Activated CD4-positive, alpha-beta T cell treated with anti-CD3 and anti-CD28 coated beads, Interleukin-2, amount 10 ng/mL, durations not matched to agents 24 days and 14 days (primary cell): ENCODE data around the gene CCNK. TPM values are rescaled to one million over a fixed set of nuclear protein-coding genes. Genes with fewer than 3 reads are reported as not detected.

ENCODE experiments used
- DNase-seq: peaks from one replicate; pipeline ENCODE4 v3.0.0; 2022
- H3K27ac Mint-ChIP-seq: one replicate; pipeline ENCODE4 v1.8.0; 2022; ENCODE audit warnings: mild to moderate bottlenecking, mixed read lengths
- H3K27me3 Mint-ChIP-seq: one replicate; pipeline ENCODE4 v1.8.0; 2022; ENCODE audit warnings: mixed read lengths
- H3K36me3 Mint-ChIP-seq: one replicate; pipeline ENCODE4 v1.8.0; 2022; ENCODE audit warnings: low read depth, mild to moderate bottlenecking, mixed read lengths
- H3K4me1 Mint-ChIP-seq: one replicate; pipeline ENCODE4 v1.8.0; 2021; ENCODE audit warnings: mixed read lengths
- H3K4me3 Mint-ChIP-seq: one replicate; pipeline ENCODE4 v1.8.0; 2022; ENCODE audit warnings: mild to moderate bottlenecking, moderate library complexity, mixed read lengths
- H3K9me3 Mint-ChIP-seq: one replicate; pipeline ENCODE4 v1.8.0; 2021; ENCODE audit warnings: mixed read lengths
- intact Hi-C: fragments of 100-400 bp; cut with micrococcal nuclease; formaldehyde crosslinking; loops from one replicate; pipeline ENCODE4 v1.15.1; 2023
- total RNA-seq: library from RNA; stranded (reverse); gene quantifications from 2 replicates; pipeline ENCODE4 v1.2.3, GENCODE V29; 2022

Gene CCNK
- total RNA-seq, 1 donor from 2014 or later = 79.5 TPM

DNA sequence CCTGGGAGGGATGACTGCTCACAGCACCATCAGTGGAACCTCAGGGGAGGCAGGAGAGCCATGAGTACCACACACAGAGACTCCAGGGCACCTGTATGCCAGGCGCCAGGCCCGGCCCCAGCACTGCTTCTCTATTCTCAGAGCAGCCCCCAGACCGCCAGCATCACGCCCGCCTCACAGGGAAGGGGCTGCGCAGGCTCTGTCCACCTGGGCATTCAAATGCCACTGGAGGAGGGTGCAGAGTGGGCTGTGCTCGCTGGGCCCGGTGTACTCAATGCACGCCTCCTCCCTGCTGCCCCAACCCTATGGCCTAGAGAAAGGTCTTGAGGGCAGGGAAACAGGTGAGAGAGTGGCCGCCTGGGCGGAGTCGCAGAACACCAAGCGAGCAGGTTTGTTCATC is 79.2 kb downstream of the CCNK start:
- no peaks in the 10 kb centered on the region for H3K4me1 Mint-ChIP-seq
- H3K4me3 Mint-ChIP-seq = no peak overlapping the region
- no peaks in the 10 kb centered on the region for H3K27me3 Mint-ChIP-seq
- no peaks in the 10 kb centered on the region for H3K36me3 Mint-ChIP-seq
- DNase-seq = no peak
- H3K27ac Mint-ChIP-seq = no peak overlapping the region
- intact Hi-C loops = no loop called here
- H3K9me3 Mint-ChIP-seq = no peaks in the 10 kb centered on the region

DNA sequence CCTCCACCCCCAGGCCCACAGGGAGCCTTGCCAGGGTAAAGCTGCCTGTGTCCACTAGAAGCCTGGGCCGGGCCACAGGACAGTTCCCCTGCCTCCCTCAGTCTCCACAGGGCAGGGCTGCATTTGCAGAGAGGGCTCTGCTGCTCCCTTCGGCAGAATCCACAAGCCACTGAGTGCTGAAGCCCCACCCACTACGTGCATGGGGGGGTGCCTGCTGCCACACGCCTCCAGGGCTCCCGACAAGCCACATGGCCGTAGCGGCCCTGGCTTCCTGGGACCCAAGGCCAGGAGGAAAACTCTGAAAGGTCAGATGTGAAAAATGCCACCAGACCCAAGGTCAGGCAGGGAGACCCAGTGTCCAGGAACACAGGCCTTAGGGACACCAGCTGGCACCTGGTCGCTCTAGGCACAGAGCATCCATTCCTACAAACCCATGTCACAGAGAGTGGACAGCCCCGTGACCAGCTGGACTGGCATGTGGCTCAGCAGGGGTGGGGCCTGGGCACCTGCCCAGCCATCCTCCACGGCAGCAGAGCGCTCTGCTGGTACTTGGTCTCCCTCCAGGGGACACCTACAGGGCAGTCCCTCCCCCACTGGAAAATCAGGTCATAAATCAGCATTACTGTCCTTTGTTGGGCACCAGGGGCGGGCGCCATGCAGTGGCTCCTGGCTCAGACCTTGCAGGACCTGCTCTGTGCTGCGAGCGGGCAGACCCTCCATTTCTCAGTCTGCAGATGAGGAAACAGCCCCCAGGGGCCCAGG is 79.9 kb downstream of the CCNK start:
- no peak overlapping the region for H3K4me3 Mint-ChIP-seq
- H3K36me3 Mint-ChIP-seq = no peaks in the 10 kb centered on the region
- no peaks in the 10 kb centered on the region for H3K27me3 Mint-ChIP-seq
- no peak overlapping the region for H3K27ac Mint-ChIP-seq
- H3K9me3 Mint-ChIP-seq = no peaks in the 10 kb centered on the region
- DNase-seq = no peak
- H3K4me1 Mint-ChIP-seq = no peaks in the 10 kb centered on the region
- intact Hi-C loops = no loop called here

DNA sequence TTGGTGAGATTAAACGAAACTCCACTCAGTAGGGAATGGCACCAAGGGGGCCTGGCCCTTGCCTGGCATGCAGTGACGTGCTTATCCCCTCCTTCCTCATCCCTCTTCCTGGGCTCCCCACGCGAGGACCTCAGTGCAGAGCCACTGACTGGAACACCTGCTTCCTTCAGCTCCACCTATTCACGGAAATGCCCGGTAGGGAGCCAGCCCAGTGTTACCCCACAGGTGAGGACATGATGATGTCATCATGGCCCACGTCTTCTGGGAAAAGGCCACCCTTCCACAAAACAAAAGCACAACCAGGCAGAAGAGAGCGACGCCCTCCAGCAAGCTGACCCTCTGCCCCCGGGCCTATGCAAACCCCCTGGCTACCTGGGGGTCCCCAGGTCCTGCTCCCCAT is 80.7 kb downstream of the CCNK start:
- intact Hi-C loops = no loop called here
- Mint-ChIP-seq H3K4me3 (no peak overlapping the region), H3K9me3 (no peaks in the 10 kb centered on the region), H3K27me3 (no peaks in the 10 kb centered on the region), H3K36me3 (no peaks in the 10 kb centered on the region), H3K27ac (no peak overlapping the region), H3K4me1 (no peaks in the 10 kb centered on the region)
- DNase-seq = no peak

Other genes with a start within 250 kb of the CCNK start
- 48.2 and 48.5 TPM in 2 replicates for gene BCL11B, start 209.2 kb upstream of the CCNK start, total RNA-seq
- 57.9 and 59.0 TPM in 2 replicates for gene SETD3, start 550 bp upstream of the CCNK start, total RNA-seq
- 6.7 TPM in 2 replicates for gene CCDC85C, start 122.8 kb downstream of the CCNK start, total RNA-seq
- not detected in 2 replicates for gene HHIPL1, start 163.7 kb downstream of the CCNK start, total RNA-seq
- 0.02 and 0.05 TPM in 2 replicates for gene CYP46A1, start 202.9 kb downstream of the CCNK start, total RNA-seq